ENCODE measurements around the gene PTPRD. TPM values are rescaled to one million over a fixed set of nuclear protein-coding genes. Genes with fewer than 3 reads are reported as not detected.

Gene PTPRD
- total RNA-seq, 2 experiments from 2014 or later, result 0.03 TPM; not detected in 1

- no peak for DNase-seq (ENCODE audit: low spot score)
- Histone ChIP-seq H3K27ac (ENCODE audit: low read depth, low read length, poor library complexity, severe bottlenecking) (no peak overlapping the region), H3K4me1 (ENCODE audit: insufficient read depth, low read length, poor library complexity, severe bottlenecking) (no peaks in the 10 kb centered on the region), H3K79me2 (ENCODE audit: insufficient read depth, low read depth, low read length) (no peaks in the 10 kb centered on the region), H3K36me3 (ENCODE audit: insufficient read depth, low read length) (no peaks in the 10 kb centered on the region), H3K9me2 (ENCODE audit: insufficient read depth, low read length) (no peaks in the 10 kb centered on the region), H3K4me2 (ENCODE audit: low read length) (no peak overlapping the region), H3K4me3 (ENCODE audit: low read depth, low read length, poor library complexity, severe bottlenecking) (no peak overlapping the region), H4K20me1 (ENCODE audit: insufficient read depth, low read length) (no peaks in the 10 kb centered on the region), H3K9me3 (ENCODE audit: low read length) (no peaks in the 10 kb centered on the region), H2AFZ (ENCODE audit: low read length) (no peak overlapping the region)
- TF ChIP-seq EZH2phosphoT487 (IDR thresholded peaks at IDR 0.05; ENCODE audit: borderline replicate concordance, low read depth, low read length), result no peak
- TF ChIP-seq CTCF (conservative IDR thresholded peaks at IDR 0.05; ENCODE audit: low read length), result no peak
- intact Hi-C loops (cut with micrococcal nuclease; ENCODE audit: unreplicated experiment), result no loop called here
- ChIA-PET CTCF (ENCODE audit: unreplicated experiment) (no interaction called here), POLR2A (interaction anchor here (0.8 to 1.1 kb wide), 2 partner anchors 14 to 577 kb away, joined by 3 to 4 read pairs; no protein-coding TSS in a partner anchor)
- BruUV-seq (replicated peaks), result no TSS peak
Measured at GRCh38 chr9:9142001-9142400, 1470.8 kb downstream of the PTPRD start.

GRCh38 chr9:9133526-9133925 is 1479.3 kb downstream of the PTPRD start:
- Histone ChIP-seq H2AFZ (ENCODE audit: low read length) (no peak overlapping the region), H3K36me3 (ENCODE audit: insufficient read depth, low read length) (no peaks in the 10 kb centered on the region), H4K20me1 (ENCODE audit: insufficient read depth, low read length) (no peaks in the 10 kb centered on the region), H3K9me2 (ENCODE audit: insufficient read depth, low read length) (no peaks in the 10 kb centered on the region), H3K4me1 (ENCODE audit: insufficient read depth, low read length, poor library complexity, severe bottlenecking) (no peaks in the 10 kb centered on the region), H3K9me3 (ENCODE audit: low read length) (no peaks in the 10 kb centered on the region), H3K79me2 (ENCODE audit: insufficient read depth, low read depth, low read length) (no peaks in the 10 kb centered on the region), H3K4me2 (ENCODE audit: low read length) (no peak overlapping the region), H3K27ac (ENCODE audit: low read depth, low read length, poor library complexity, severe bottlenecking) (no peak overlapping the region), H3K4me3 (ENCODE audit: low read depth, low read length, poor library complexity, severe bottlenecking) (no peak overlapping the region)
- no peak for TF ChIP-seq EZH2phosphoT487 (IDR thresholded peaks at IDR 0.05; ENCODE audit: borderline replicate concordance, low read depth, low read length)
- no peak for TF ChIP-seq CTCF (conservative IDR thresholded peaks at IDR 0.05; ENCODE audit: low read length)
- ChIA-PET CTCF (ENCODE audit: unreplicated experiment) (no interaction called here), POLR2A (interaction anchor here (0.7 kb wide), 1 partner anchor 10 kb away, joined by 3 read pairs; no protein-coding TSS in a partner anchor)
- no TSS peak for BruUV-seq (replicated peaks)
- no peak for DNase-seq (ENCODE audit: low spot score)
- intact Hi-C loops (cut with micrococcal nuclease; ENCODE audit: unreplicated experiment), result loop anchor here (10.0 kb wide), 1 partner anchor 61 kb away; no protein-coding TSS in a partner anchor

GRCh38 chr9:9124616-9125015 is 1488.2 kb downstream of the PTPRD start:
- Histone ChIP-seq H2AFZ (ENCODE audit: low read length) (no peak overlapping the region), H3K4me1 (ENCODE audit: insufficient read depth, low read length, poor library complexity, severe bottlenecking) (no peaks in the 10 kb centered on the region), H3K79me2 (ENCODE audit: insufficient read depth, low read depth, low read length) (no peaks in the 10 kb centered on the region), H3K9me3 (ENCODE audit: low read length) (no peaks in the 10 kb centered on the region), H3K4me2 (ENCODE audit: low read length) (no peak overlapping the region), H3K9me2 (ENCODE audit: insufficient read depth, low read length) (no peaks in the 10 kb centered on the region), H4K20me1 (ENCODE audit: insufficient read depth, low read length) (no peaks in the 10 kb centered on the region), H3K4me3 (ENCODE audit: low read depth, low read length, poor library complexity, severe bottlenecking) (no peak overlapping the region), H3K27ac (ENCODE audit: low read depth, low read length, poor library complexity, severe bottlenecking) (no peak overlapping the region), H3K36me3 (ENCODE audit: insufficient read depth, low read length) (no peaks in the 10 kb centered on the region)
- intact Hi-C loops (cut with micrococcal nuclease; ENCODE audit: unreplicated experiment), result no loop called here
- no peak for DNase-seq (ENCODE audit: low spot score)
- BruUV-seq (replicated peaks), result no TSS peak
- ChIA-PET POLR2A (interaction anchor here (1.6 kb wide), 1 partner anchor 11 kb away, joined by 4 read pairs; no protein-coding TSS in a partner anchor), CTCF (ENCODE audit: unreplicated experiment) (no interaction called here)
- TF ChIP-seq CTCF (conservative IDR thresholded peaks at IDR 0.05; ENCODE audit: low read length) (no peak), EZH2phosphoT487 (IDR thresholded peaks at IDR 0.05; ENCODE audit: borderline replicate concordance, low read depth, low read length) (no peak)

Measured in OCI-LY7 (cell line).